ENCODE data around the gene ATG10.
"Not testable (repeated sequence)": the region's sequence is repeated elsewhere in the genome, so short reads cannot be mapped to it uniquely, and the experiment has no call there.

ATG10 gene

DNA sequence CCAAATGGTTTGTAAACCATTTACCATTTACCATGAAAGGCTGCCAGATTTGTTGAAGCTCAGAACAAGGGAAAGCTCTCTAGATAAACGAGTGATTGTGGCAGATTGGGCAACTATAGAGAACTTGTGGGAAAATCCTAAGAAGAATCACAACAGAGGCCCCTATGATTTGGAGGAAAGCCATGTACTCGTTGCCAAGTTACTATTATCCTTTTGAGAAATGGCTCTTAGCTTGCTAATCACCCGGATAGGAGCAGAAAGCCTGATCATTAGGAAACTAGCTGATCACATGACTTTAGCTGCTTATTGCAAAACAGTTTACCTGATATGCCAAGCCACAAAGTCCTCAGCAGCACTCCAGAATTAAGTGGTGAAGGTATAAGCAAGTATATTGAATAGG is 23.5 kb upstream of the ATG10 start:
- no peaks in the 10 kb centered on the region for H3K4me1 ChIP-seq (ENCODE audit: insufficient read depth, low read length)
- no peaks in the 10 kb centered on the region for H3K9me3 ChIP-seq (ENCODE audit: insufficient read depth, low read length, severe bottlenecking)
- no peak overlapping the region for H2AFZ ChIP-seq (ENCODE audit: low read depth, low read length)
- H3K79me2 ChIP-seq (ENCODE audit: insufficient read depth, low read length): no peaks in the 10 kb centered on the region
- no peak overlapping the region for H3K4me2 ChIP-seq (ENCODE audit: insufficient read depth, low read length)
- no peak overlapping the region for H3K9ac ChIP-seq (ENCODE audit: low read depth, low read length)
- no peak for TF ChIP-seq EZH2 (IDR thresholded peaks at IDR 0.05; ENCODE audit: borderline replicate concordance, low read depth, low read length, severe bottlenecking)
- TF ChIP-seq, protein P1, sequence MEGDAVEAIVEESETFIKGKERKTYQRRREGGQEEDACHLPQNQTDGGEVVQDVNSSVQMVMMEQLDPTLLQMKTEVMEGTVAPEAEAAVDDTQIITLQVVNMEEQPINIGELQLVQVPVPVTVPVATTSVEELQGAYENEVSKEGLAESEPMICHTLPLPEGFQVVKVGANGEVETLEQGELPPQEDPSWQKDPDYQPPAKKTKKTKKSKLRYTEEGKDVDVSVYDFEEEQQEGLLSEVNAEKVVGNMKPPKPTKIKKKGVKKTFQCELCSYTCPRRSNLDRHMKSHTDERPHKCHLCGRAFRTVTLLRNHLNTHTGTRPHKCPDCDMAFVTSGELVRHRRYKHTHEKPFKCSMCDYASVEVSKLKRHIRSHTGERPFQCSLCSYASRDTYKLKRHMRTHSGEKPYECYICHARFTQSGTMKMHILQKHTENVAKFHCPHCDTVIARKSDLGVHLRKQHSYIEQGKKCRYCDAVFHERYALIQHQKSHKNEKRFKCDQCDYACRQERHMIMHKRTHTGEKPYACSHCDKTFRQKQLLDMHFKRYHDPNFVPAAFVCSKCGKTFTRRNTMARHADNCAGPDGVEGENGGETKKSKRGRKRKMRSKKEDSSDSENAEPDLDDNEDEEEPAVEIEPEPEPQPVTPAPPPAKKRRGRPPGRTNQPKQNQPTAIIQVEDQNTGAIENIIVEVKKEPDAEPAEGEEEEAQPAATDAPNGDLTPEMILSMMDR (IDR thresholded peaks at IDR 0.05; ENCODE audit: borderline replicate concordance, extremely low read depth, low read length, poor library complexity, severe bottlenecking): no peak
- H3K27me3 ChIP-seq (ENCODE audit: insufficient read depth, low read length, poor library complexity): no peaks in the 10 kb centered on the region
- no peaks in the 10 kb centered on the region for H3K36me3 ChIP-seq (ENCODE audit: insufficient read depth, low read length)
- no peak overlapping the region for H3K4me3 ChIP-seq (ENCODE audit: low read depth in 1 of 2, low read length in 2 of 2)
- no peaks in the 10 kb centered on the region for H4K20me1 ChIP-seq (ENCODE audit: insufficient read depth, low read length)
- DNase-seq: no peak
- no peak overlapping the region for H3K27ac ChIP-seq (ENCODE audit: low read length)
- no peak for ATAC-seq (ENCODE audit: insufficient read depth, low read depth)

GRCh38 chr5:81949462-81949861 is 22.4 kb upstream of the ATG10 start:
- no peak overlapping the region for H3K27ac ChIP-seq (ENCODE audit: low read length)

DNA sequence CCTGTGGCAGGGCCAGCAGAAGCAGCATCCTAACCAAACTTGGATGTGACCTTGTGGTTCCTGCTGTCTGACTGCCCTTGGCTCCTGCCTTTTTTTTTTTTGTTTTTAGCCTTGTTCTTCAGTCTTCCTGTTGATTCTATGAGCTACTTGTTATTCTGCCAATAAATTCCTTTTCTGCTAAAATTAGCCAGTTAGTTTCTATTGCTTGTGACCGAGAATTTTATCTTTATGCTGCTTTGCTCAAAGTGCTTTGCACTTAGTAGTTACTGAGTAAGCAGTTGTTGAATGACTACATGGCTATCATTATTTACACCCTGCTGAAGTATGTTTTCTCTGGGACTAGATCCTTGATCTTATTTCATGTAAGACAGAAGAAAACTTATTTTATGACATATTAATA is 20.8 kb upstream of the ATG10 start:
- Histone ChIP-seq H3K9me3 (ENCODE audit: insufficient read depth, low read length, severe bottlenecking) (no peaks in the 10 kb centered on the region), H4K20me1 (ENCODE audit: insufficient read depth, low read length) (no peaks in the 10 kb centered on the region), H3K4me3 (ENCODE audit: low read depth in 1 of 2, low read length in 2 of 2) (no peak overlapping the region), H3K9ac (ENCODE audit: low read depth, low read length) (no peak overlapping the region), H3K27ac (ENCODE audit: low read length) (no peak overlapping the region), H2AFZ (ENCODE audit: low read depth, low read length) (peak overlapping the region; percentile 66; the same call in 1 of the 2 replicates), H3K4me1 (ENCODE audit: insufficient read depth, low read length) (no peaks in the 10 kb centered on the region), H3K27me3 (ENCODE audit: insufficient read depth, low read length, poor library complexity) (no peaks in the 10 kb centered on the region), H3K36me3 (ENCODE audit: insufficient read depth, low read length) (no peaks in the 10 kb centered on the region), H3K4me2 (ENCODE audit: insufficient read depth, low read length) (no peak overlapping the region), H3K79me2 (ENCODE audit: insufficient read depth, low read length) (no peaks in the 10 kb centered on the region)
- TF ChIP-seq, protein P1 (IDR thresholded peaks at IDR 0.05; ENCODE audit: borderline replicate concordance, extremely low read depth, low read length, poor library complexity, severe bottlenecking): no peak
- no peak for TF ChIP-seq EZH2 (IDR thresholded peaks at IDR 0.05; ENCODE audit: borderline replicate concordance, low read depth, low read length, severe bottlenecking)
- DNase-seq (no peak), ATAC-seq (ENCODE audit: insufficient read depth, low read depth) (no peak)

More at GRCh38 chr5:81949462-81949861, 22.4 kb upstream of the ATG10 start:
- no peak overlapping the region for H3K4me3 ChIP-seq (ENCODE audit: low read depth in 1 of 2, low read length in 2 of 2)
- TF ChIP-seq, protein P1 (IDR thresholded peaks at IDR 0.05; ENCODE audit: borderline replicate concordance, extremely low read depth, low read length, poor library complexity, severe bottlenecking): no peak
- no peak for TF ChIP-seq EZH2 (IDR thresholded peaks at IDR 0.05; ENCODE audit: borderline replicate concordance, low read depth, low read length, severe bottlenecking)
- ATAC-seq (ENCODE audit: insufficient read depth, low read depth) (no peak), DNase-seq (no peak)
- no peaks in the 10 kb centered on the region for H3K27me3 ChIP-seq (ENCODE audit: insufficient read depth, low read length, poor library complexity)
- no peaks in the 10 kb centered on the region for H3K4me1 ChIP-seq (ENCODE audit: insufficient read depth, low read length)
- H3K36me3 ChIP-seq (ENCODE audit: insufficient read depth, low read length): no peaks in the 10 kb centered on the region
- no peak overlapping the region for H3K4me2 ChIP-seq (ENCODE audit: insufficient read depth, low read length)
- no peaks in the 10 kb centered on the region for H3K79me2 ChIP-seq (ENCODE audit: insufficient read depth, low read length)
- no peaks in the 10 kb centered on the region for H4K20me1 ChIP-seq (ENCODE audit: insufficient read depth, low read length)
- no peaks in the 10 kb centered on the region for H3K9me3 ChIP-seq (ENCODE audit: insufficient read depth, low read length, severe bottlenecking)
- H3K9ac ChIP-seq (ENCODE audit: low read depth, low read length): no peak overlapping the region
- no peak overlapping the region for H2AFZ ChIP-seq (ENCODE audit: low read depth, low read length)

DNA sequence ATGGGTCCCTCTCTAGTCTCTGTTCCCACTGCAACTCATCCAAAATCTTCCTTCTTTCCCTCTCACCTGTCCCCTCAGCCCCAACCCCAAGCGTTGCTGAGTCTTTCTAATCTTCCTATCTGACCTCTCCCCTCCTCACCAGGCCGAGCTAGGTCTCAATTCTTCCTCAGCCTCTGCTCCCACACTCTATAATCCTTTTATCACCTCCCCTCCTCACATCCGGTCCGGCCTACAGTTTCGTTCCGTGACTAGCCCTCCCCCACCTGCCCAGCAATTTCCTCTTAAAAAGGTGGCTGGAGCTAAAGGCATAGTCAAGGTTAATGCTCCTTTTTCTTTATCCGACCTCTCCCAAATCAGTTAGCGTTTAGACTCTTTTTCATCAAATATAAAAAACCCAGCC is 17.0 kb upstream of the ATG10 start:
- H3K9ac ChIP-seq (ENCODE audit: low read depth, low read length); H3K27ac ChIP-seq (ENCODE audit: low read length); H3K79me2 ChIP-seq (ENCODE audit: insufficient read depth, low read length); H3K27me3 ChIP-seq (ENCODE audit: insufficient read depth, low read length, poor library complexity); H3K9me3 ChIP-seq (ENCODE audit: insufficient read depth, low read length, severe bottlenecking); H3K4me3 ChIP-seq (ENCODE audit: low read depth in 1 of 2, low read length in 2 of 2); DNase-seq; H3K4me2 ChIP-seq (ENCODE audit: insufficient read depth, low read length); H4K20me1 ChIP-seq (ENCODE audit: insufficient read depth, low read length); H2AFZ ChIP-seq (ENCODE audit: low read depth, low read length); H3K4me1 ChIP-seq (ENCODE audit: insufficient read depth, low read length); ATAC-seq (ENCODE audit: insufficient read depth, low read depth); H3K36me3 ChIP-seq (ENCODE audit: insufficient read depth, low read length): not testable (repeated sequence)

- ATAC-seq (ENCODE audit: insufficient read depth, low read depth); DNase-seq; H3K36me3 ChIP-seq (ENCODE audit: insufficient read depth, low read length): not testable (repeated sequence)
Observed at GRCh38 chr5:81958129-81958528, 13.7 kb upstream of the ATG10 start.

More at GRCh38 chr5:81958129-81958528, 13.7 kb upstream of the ATG10 start:
- not testable (repeated sequence) for H3K9ac ChIP-seq (ENCODE audit: low read depth, low read length); H4K20me1 ChIP-seq (ENCODE audit: insufficient read depth, low read length); H3K4me1 ChIP-seq (ENCODE audit: insufficient read depth, low read length); H2AFZ ChIP-seq (ENCODE audit: low read depth, low read length); H3K9me3 ChIP-seq (ENCODE audit: insufficient read depth, low read length, severe bottlenecking); H3K27ac ChIP-seq (ENCODE audit: low read length); H3K4me3 ChIP-seq (ENCODE audit: low read depth in 1 of 2, low read length in 2 of 2); H3K27me3 ChIP-seq (ENCODE audit: insufficient read depth, low read length, poor library complexity); H3K79me2 ChIP-seq (ENCODE audit: insufficient read depth, low read length); H3K4me2 ChIP-seq (ENCODE audit: insufficient read depth, low read length)
